GM12891 (cell line): Measurements from ENCODE around the gene ENKD1.
"Not testable (repeated sequence)": the region's sequence is repeated elsewhere in the genome, so short reads cannot be mapped to it uniquely, and the experiment has no call there.

Experiments
- DNase-seq: peaks from one replicate; pipeline ENCODE4 v3.0.0; 2011; ENCODE audit warnings: low spot score; ENCODE audit not compliant: insufficient read length
- FAIRE-seq: peaks from 2 replicates; lab custom pipeline; 2011; peaks lifted over from hg19 to GRCh38; lab: Jason Lieb, UNC
- PAX5 ChIP-seq: IDR thresholded peaks from 2 replicates; pipeline ENCODE4 v1.6.1; 2011; ENCODE audit warnings: low read length, moderate library complexity, mild to moderate bottlenecking; ENCODE audit not compliant: insufficient read depth, severe bottlenecking
- POLR2A ChIP-seq: IDR thresholded peaks from 2 replicates; pipeline ENCODE4 v1.6.1; 2011; ENCODE audit warnings: low read depth, low read length, control low read depth
- POLR2AphosphoS5 ChIP-seq: IDR thresholded peaks from 2 replicates; pipeline ENCODE4 v1.6.1; 2011; ENCODE audit warnings: low read depth, low read length, control low read depth
- POU2F2 ChIP-seq: IDR thresholded peaks from 2 replicates; pipeline ENCODE4 v1.6.1; 2011; ENCODE audit warnings: low read depth, mild to moderate bottlenecking, control low read depth, low read length, moderate library complexity
- SPI1 ChIP-seq: IDR thresholded peaks from 2 replicates; pipeline ENCODE4 v1.6.1; 2011; ENCODE audit warnings: low read depth, low read length, control low read depth
- TAF1 ChIP-seq: IDR thresholded peaks from 2 replicates; pipeline ENCODE4 v1.6.1; 2011; ENCODE audit warnings: low read depth, low read length, control low read depth

Gene ENKD1

DNA sequence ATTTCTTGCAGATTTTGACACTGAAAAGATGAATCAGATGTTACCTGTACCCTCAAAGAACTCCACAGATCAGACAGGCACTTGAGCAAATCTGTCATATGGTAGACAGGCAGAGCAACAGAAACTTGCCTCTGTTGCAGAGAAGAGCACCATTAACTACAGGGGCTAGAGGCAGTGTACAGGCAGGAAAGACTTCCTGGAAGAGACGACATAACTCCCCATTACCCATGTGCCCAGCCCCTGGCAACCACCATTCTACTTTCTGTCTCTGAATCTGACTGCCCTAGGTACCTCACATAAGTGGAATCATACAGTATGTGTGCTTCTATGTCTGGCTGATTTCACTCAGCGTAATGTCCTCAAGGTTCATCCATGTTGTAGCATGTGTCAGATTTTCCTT lies 37.1 kb upstream of the ENKD1 start:
- FAIRE-seq (no peak), DNase-seq (no peak)

DNA sequence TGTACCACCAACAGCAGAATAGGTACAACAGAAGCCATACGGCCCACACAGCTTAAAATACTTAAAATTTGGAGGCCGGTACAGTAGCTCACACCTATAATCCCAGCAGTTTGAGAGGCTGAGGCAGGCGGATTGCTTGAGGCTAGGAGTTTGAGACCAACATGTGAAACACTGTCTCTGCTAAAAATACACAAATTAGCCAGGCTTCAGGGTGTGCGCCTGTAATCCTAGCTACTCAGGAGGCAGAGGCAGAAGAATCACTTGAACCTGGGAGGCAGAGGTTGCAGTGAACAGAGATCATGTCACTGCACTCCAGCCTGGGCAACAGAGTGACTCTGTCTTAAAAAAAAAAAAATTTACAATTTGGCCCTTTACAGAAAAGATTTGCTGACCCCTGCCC lies 35.6 kb upstream of the ENKD1 start:
- TF ChIP-seq TAF1 (no peak), SPI1 (no peak)
- DNase-seq (no peak), FAIRE-seq (no peak)

More for the DNA sequence above, 37.1 kb upstream of the ENKD1 start:
- TF ChIP-seq PAX5 (no peak), TAF1 (no peak), POLR2AphosphoS5 (no peak), SPI1 (no peak), POLR2A (no peak), POU2F2 (no peak)

- FAIRE-seq (no peak), DNase-seq (no peak)
- TF ChIP-seq SPI1 (no peak), TAF1 (no peak), POU2F2 (no peak), PAX5 (no peak), POLR2A (no peak), POLR2AphosphoS5 (no peak)
Measured at GRCh38 chr16:67701420-67701819, 34.9 kb upstream of the ENKD1 start.

DNA sequence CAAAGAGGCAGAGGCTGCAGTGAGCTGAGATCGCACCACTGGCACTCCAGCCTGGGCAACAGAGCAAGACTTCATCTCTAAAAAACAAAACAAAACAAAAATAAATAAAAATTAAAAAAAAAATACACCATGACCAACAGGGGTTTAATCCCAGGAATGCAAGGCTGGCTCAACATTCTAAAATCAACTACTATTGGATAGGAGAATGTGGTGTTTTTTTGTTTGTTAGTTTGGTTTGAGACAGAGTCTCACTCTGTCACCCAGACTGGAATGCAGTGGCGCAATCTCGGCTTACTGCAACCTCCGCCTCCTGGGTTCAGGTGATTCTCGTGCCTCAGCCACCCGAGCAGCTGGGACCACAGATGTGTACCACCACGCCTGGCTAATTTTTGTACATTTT lies 32.7 kb upstream of the ENKD1 start:
- DNase-seq (no peak), FAIRE-seq (no peak)

DNA sequence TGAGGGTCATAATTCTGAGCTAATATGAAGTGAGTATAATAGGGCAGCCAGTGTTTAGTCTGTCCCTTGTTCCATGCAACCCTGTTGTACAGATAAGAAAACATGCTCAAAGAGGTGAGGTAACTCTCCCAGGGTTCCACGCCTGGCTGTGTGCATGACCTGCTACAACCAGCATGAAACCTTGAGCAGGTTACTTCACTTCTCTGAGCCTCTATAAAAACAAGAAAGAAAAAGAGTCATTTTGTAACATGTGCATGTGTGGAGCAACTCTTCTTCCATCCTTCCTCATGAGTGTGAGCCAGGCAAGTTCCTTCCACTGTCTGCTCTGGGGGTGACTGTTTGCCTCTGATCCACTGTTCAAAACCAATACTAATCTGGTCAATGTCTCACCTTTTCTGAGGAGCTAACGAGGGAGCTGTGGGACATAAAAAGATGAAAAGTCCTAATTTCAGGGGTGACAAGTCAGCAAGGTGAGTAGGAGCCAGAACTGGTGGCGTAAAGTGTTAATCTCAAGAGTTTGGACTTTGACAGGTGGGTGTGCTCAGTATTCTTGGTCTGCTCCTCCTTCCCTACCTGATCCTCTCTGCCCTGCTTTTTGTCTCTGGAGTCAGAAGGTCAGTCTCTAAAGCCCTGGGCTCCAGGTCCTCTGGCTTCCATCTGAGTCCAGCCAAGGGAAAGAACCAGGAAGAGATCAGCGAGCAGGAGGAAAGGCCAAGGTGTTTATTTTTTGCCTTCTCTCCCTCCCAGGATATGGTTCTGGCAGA lies 31.1 kb upstream of the ENKD1 start:
- DNase-seq (no peak), FAIRE-seq (no peak)
- no peak for TF ChIP-seq POLR2AphosphoS5
- TF ChIP-seq TAF1: no peak
- no peak for TF ChIP-seq POLR2A
- no peak for TF ChIP-seq POU2F2
- TF ChIP-seq PAX5: no peak
- no peak for TF ChIP-seq SPI1

More for the DNA sequence above, 32.7 kb upstream of the ENKD1 start:
- TF ChIP-seq POLR2A (no peak), POU2F2 (no peak), TAF1 (no peak), POLR2AphosphoS5 (no peak), SPI1 (no peak), PAX5 (no peak)

DNA sequence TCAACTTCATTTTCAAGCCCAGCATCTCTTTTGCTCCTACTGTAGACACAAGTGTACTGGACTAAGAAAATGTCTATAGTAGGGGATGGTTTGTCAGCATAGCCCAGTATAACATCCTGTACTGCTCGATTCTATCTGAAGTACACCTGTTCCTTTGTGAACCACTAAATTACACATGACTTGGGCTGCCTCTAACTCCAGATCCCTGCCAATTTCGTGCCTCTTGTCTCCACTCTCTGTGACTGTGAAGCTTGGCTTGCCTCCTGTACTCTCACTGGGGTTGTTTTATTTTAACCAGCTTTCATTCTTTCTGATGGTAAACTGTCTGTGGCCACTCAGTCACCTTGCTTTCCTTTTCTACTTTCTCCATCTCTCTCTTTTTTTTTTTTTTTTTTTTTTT lies 28.1 kb upstream of the ENKD1 start:
- DNase-seq (no peak), FAIRE-seq (no peak)
- TF ChIP-seq POLR2AphosphoS5 (no peak), POU2F2 (no peak), POLR2A (no peak), PAX5 (no peak), SPI1 (no peak), TAF1 (no peak)

GRCh38 chr16:67693517-67694285 lies 27.2 kb upstream of the ENKD1 start:
- FAIRE-seq, DNase-seq: not testable (repeated sequence)

- no peak for DNase-seq
- TF ChIP-seq PAX5 (peak; percentile 83), POU2F2 (no peak)
- peak; percentile 56 for FAIRE-seq
Measured at GRCh38 chr16:67685388-67686112, 19.0 kb upstream of the ENKD1 start.

GRCh38 chr16:67683767-67684166 lies 17.2 kb upstream of the ENKD1 start:
- FAIRE-seq: no peak
- no peak for DNase-seq
- no peak for TF ChIP-seq POLR2A
- no peak for TF ChIP-seq PAX5
- TF ChIP-seq POU2F2: no peak
- no peak for TF ChIP-seq TAF1
- no peak for TF ChIP-seq SPI1
- TF ChIP-seq POLR2AphosphoS5: no peak
